Measurements from ENCODE around the gene FCRL2. TPM values are rescaled to one million over a fixed set of nuclear protein-coding genes. Genes with fewer than 3 reads are reported as not detected.

The FCRL2 gene
- total RNA-seq, 1 donor from 2014 or later: 0.42 TPM

Other genes with a start within 250 kb of the FCRL2 start
- gene FCRL5, start 224.6 kb downstream of the FCRL2 start, total RNA-seq: 3.8 TPM
- gene FCRL4, start 179.0 kb downstream of the FCRL2 start, total RNA-seq: not detected
- gene FCRL3, start 76.4 kb downstream of the FCRL2 start, total RNA-seq: not detected
- gene FCRL1, start 43.0 kb upstream of the FCRL2 start, total RNA-seq: 0.21 TPM
- not detected for gene CD5L, start 64.7 kb upstream of the FCRL2 start, total RNA-seq
- gene KIRREL1, start 216.5 kb upstream of the FCRL2 start, total RNA-seq: 19.7 TPM